Stomach (tissue), 4 donors: Measurements from ENCODE around the gene TPBGL.

Experiments used
- CTCF ChIP-seq, 7 experiments: fragments of 450-650 bp in 4 of 7; fragments of 200-600 bp in 3 of 7; sonication (generic) in 3 of 7; IDR thresholded peaks; one replicate each; pipeline ENCODE4 v1.5.1; 2016 to 2019; ENCODE audit warnings: antibody characterized with exemption in 7 of 7, control low read depth in 2 of 7, mild to moderate bottlenecking in 1 of 7
- EP300 ChIP-seq: sonication (generic); formaldehyde crosslinking; IDR thresholded peaks from one replicate; pipeline ENCODE4 v1.6.1; 2017; ENCODE audit warnings: antibody characterized with exemption
- POLR2AphosphoS5 ChIP-seq, 3 donors: sonication (generic); formaldehyde crosslinking; IDR thresholded peaks; one replicate each; pipeline ENCODE4 v1.6.1; 2016; ENCODE audit warnings: antibody characterized with exemption in 3 of 3

GRCh38 chr11:75201771-75202170 is 38.8 kb upstream of the TPBGL start:
- TF ChIP-seq EP300 (no peak), CTCF (IDR thresholded peaks at IDR 0.05) (no peak), POLR2AphosphoS5 (IDR thresholded peaks at IDR 0.05) (no peak)
